RWPE1 (cell line): ENCODE results near the gene DNAJC5.
"Not testable (repeated sequence)": the region's sequence is repeated elsewhere in the genome, so short reads cannot be mapped to it uniquely, and the experiment has no call there.

Experiments
- CTCF ChIA-PET: fragments of 350-600 bp; sonication (Branson Sonifier 250); formaldehyde crosslinking; extraction: SDS; loops from one replicate; lab custom pipeline; 2021; lab: Yijun Ruan, JAX
- POLR2A ChIA-PET: fragments of 400-600 bp; formaldehyde crosslinking; extraction: SDS; loops from one replicate; lab custom pipeline; 2020; ENCODE audit warnings: antibody characterized with exemption; ENCODE audit not compliant: low non-redundant PET; lab: Yijun Ruan, JAX
- DNase-seq: peaks from one replicate; pipeline ENCODE4 v3.0.0; 2012; ENCODE audit warnings: low spot score
- H3K27ac ChIP-seq: fragments of 450-650 bp; 2 replicates; pipeline ENCODE4 v1.5.1; 2017
- CTCF ChIP-seq: fragments of 450-650 bp; conservative IDR thresholded peaks from 2 replicates; pipeline ENCODE4 v1.5.1; 2017; ENCODE audit warnings: low read depth, mild to moderate bottlenecking

Gene DNAJC5

GRCh38 chr20:63850689-63851547 is 44.0 kb upstream of the DNAJC5 start:
- ChIA-PET POLR2A (interaction anchor here (0.5 kb wide), 1 partner anchor 13 kb away, joined by 3 read pairs; no protein-coding TSS in a partner anchor), CTCF (interaction anchor here (1.0 kb wide), 1 partner anchor 65 kb away, joined by 9 read pairs; no protein-coding TSS in a partner anchor)
- no peak for TF ChIP-seq CTCF
- no peak for DNase-seq
- H3K27ac ChIP-seq: no peak overlapping the region

- DNase-seq, CTCF ChIA-PET, H3K27ac ChIP-seq: not testable (repeated sequence)
- POLR2A ChIA-PET: interaction anchor here (0.5 kb wide), 1 partner anchor 12 kb away, joined by 3 read pairs; no protein-coding TSS in a partner anchor
Observed at GRCh38 chr20:63851548-63851943, 43.4 kb upstream of the DNAJC5 start.

GRCh38 chr20:63853733-63854068 is 41.2 kb upstream of the DNAJC5 start:
- H3K27ac ChIP-seq: not testable (repeated sequence)
- CTCF ChIA-PET: interaction anchor here (2.2 kb wide), 1 partner anchor 11 kb away, joined by 11 read pairs; the partner anchor contains the start of gene TPD52L2

GRCh38 chr20:63854069-63854765 is 40.7 kb upstream of the DNAJC5 start:
- ChIA-PET CTCF (interaction anchor here (2.2 kb wide), 1 partner anchor 10 kb away, joined by 11 read pairs; the partner anchor contains the start of gene TPD52L2), POLR2A (interaction anchor here (0.6 kb wide), 1 partner anchor 319 kb away, joined by 3 read pairs; no protein-coding TSS in a partner anchor)
- DNase-seq: no peak
- TF ChIP-seq CTCF: no peak
- H3K27ac ChIP-seq: no peak overlapping the region

More at GRCh38 chr20:63853733-63854068, 41.2 kb upstream of the DNAJC5 start:
- POLR2A ChIA-PET, DNase-seq: not testable (repeated sequence)

GRCh38 chr20:63854766-63855362 is 40.1 kb upstream of the DNAJC5 start:
- no peak overlapping the region for H3K27ac ChIP-seq
- DNase-seq: no peak
- ChIA-PET CTCF (interaction anchor here (0.5 to 2.2 kb wide), 4 partner anchors 9 to 597 kb away, joined by 3 to 11 read pairs (median 4); partner anchors contain the start of genes PTK6 and TPD52L2), POLR2A (interaction anchor here (0.6 kb wide), 1 partner anchor 319 kb away, joined by 3 read pairs; no protein-coding TSS in a partner anchor)
- no peak for TF ChIP-seq CTCF

GRCh38 chr20:63855363-63856097 is 39.4 kb upstream of the DNAJC5 start:
- TF ChIP-seq CTCF: no peak
- H3K27ac ChIP-seq: no peak overlapping the region
- ChIA-PET CTCF (interaction anchor here (0.5 to 2.2 kb wide), 4 partner anchors 9 to 598 kb away, joined by 3 to 11 read pairs (median 4); partner anchors contain the start of genes PTK6 and TPD52L2), POLR2A (interaction anchor here (0.6 kb wide), 1 partner anchor 1022 kb away, joined by 3 read pairs; no protein-coding TSS in a partner anchor)
- no peak for DNase-seq
